Activated T-cell treated with anti-CD3 and anti-CD28 coated beads for 24 hours (primary cell): Measurements from ENCODE around the gene ADI1.

Source experiments
- DNase-seq: peaks from one replicate; pipeline ENCODE4 v3.0.0-alpha.2; 2020; ENCODE audit warnings: low read depth

The ADI1 gene

GRCh38 chr2:3519255-3520205, at the start of gene ADI1:
Gene ADI1, minus strand, starts transcription at chr2:3519531. Its CDS starts 44 bp downstream, at chr2:3519487.
- DNase-seq = peak; percentile 73

- DNase-seq = no peak
Measured at GRCh38 chr2:3566806-3567205, 47.5 kb upstream of the ADI1 start.

GRCh38 chr2:3565117-3565516, 45.8 kb upstream of the ADI1 start:
- DNase-seq = no peak

- no peak for DNase-seq
Measured at GRCh38 chr2:3563521-3563976, 44.2 kb upstream of the ADI1 start.

GRCh38 chr2:3558205-3559014, 39.1 kb upstream of the ADI1 start, which contains the start of gene RNASEH1:
Gene RNASEH1, minus strand, starts transcription at chr2:3558333. Its CDS starts 73 bp downstream, at chr2:3558260.
- DNase-seq = peak; percentile 99

GRCh38 chr2:3557639-3558204, 38.4 kb upstream of the ADI1 start:
- DNase-seq = no peak

GRCh38 chr2:3553946-3554345, 34.6 kb upstream of the ADI1 start:
- DNase-seq = no peak

- no peak for DNase-seq
Measured at GRCh38 chr2:3547915-3548314, 28.6 kb upstream of the ADI1 start.

GRCh38 chr2:3545788-3546478, 26.6 kb upstream of the ADI1 start:
- no peak for DNase-seq

- no peak for DNase-seq
Measured at GRCh38 chr2:3543023-3543683, 23.8 kb upstream of the ADI1 start.

- no peak for DNase-seq
Measured at GRCh38 chr2:3542107-3542506, 22.8 kb upstream of the ADI1 start.

- DNase-seq = no peak
Measured at GRCh38 chr2:3539836-3540235, 20.5 kb upstream of the ADI1 start.

- no peak for DNase-seq
Measured at GRCh38 chr2:3536682-3537632, 17.6 kb upstream of the ADI1 start.

- no peak for DNase-seq
Measured at GRCh38 chr2:3535794-3536681, 16.7 kb upstream of the ADI1 start.

GRCh38 chr2:3535467-3535793, 16.1 kb upstream of the ADI1 start:
- no peak for DNase-seq

GRCh38 chr2:3534251-3534814, 15.0 kb upstream of the ADI1 start:
- DNase-seq = no peak

- no peak for DNase-seq
Measured at GRCh38 chr2:3533836-3534235, 14.5 kb upstream of the ADI1 start.

GRCh38 chr2:3532941-3533340, 13.6 kb upstream of the ADI1 start:
- no peak for DNase-seq
